ENCODE measurements around the gene SPTBN4. TPM values are rescaled to one million over a fixed set of nuclear protein-coding genes. Genes with fewer than 3 reads are reported as not detected.
A peak's percentile ranks its signal among the peaks of the same experiment; 100 is the strongest.

The SPTBN4 gene
- total and polyA plus RNA-seq, 2 donors (not counting 1 experiment from before 2014, with no cell fraction given), result 0.03 to 0.67 TPM

DNA sequence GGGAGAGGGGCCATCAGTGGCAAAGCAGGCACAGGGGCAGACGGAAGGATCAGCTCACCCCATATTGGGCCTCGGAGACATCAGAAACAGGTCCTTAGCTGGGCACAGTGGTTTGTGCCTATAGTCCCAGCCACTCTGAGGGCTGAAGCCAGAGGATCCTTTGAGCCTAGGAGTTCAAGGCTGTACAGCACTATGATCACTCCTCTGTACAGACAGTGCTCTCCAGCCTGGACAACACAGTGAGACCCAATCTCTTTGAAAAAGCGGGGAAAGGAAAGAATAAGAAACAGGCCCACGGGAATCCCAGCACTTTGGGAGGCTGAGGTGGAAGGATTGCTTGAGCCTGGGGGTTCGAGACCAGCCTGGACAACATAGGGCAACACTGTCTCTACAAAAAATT is 47.0 kb upstream of the SPTBN4 start:
- 98% methylated on average over 4 of the region's 5 CpGs for WGBS (ENCODE audit: insufficient coverage)
- TF ChIP-seq EZH2 (IDR thresholded peaks at IDR 0.05; ENCODE audit: borderline replicate concordance, insufficient read depth, low read depth, low read length, poor library complexity, severe bottlenecking), result no peak
- TF ChIP-seq, protein P1, sequence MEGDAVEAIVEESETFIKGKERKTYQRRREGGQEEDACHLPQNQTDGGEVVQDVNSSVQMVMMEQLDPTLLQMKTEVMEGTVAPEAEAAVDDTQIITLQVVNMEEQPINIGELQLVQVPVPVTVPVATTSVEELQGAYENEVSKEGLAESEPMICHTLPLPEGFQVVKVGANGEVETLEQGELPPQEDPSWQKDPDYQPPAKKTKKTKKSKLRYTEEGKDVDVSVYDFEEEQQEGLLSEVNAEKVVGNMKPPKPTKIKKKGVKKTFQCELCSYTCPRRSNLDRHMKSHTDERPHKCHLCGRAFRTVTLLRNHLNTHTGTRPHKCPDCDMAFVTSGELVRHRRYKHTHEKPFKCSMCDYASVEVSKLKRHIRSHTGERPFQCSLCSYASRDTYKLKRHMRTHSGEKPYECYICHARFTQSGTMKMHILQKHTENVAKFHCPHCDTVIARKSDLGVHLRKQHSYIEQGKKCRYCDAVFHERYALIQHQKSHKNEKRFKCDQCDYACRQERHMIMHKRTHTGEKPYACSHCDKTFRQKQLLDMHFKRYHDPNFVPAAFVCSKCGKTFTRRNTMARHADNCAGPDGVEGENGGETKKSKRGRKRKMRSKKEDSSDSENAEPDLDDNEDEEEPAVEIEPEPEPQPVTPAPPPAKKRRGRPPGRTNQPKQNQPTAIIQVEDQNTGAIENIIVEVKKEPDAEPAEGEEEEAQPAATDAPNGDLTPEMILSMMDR (IDR thresholded peaks at IDR 0.05), result no peak
- ChIA-PET POLR2A (interaction anchor here (0.6 to 0.7 kb wide), 2 partner anchors 8 to 388 kb away, joined by 3 to 4 read pairs; no protein-coding TSS in a partner anchor), CTCF (interaction anchor here (0.7 to 9.5 kb wide), 24 partner anchors 9 to 1539 kb away, joined by 3 to 87 read pairs (median 6); partner anchors contain the start of genes BLVRB, SERTAD3 and SPTBN4)
- Histone ChIP-seq H3K27ac (ENCODE audit: low read length in 2 of 2) (no peak overlapping the region), H3K4me3 (ENCODE audit: control extremely low read depth in 1 of 5, extremely low read depth in 1 of 5, insufficient read depth in 1 of 5, low read depth in 2 of 5, low read length in 4 of 5) (no peak overlapping the region), H3K4me2 (replicated peaks; ENCODE audit: low read depth, low read length, poor library complexity, severe bottlenecking) (no peak overlapping the region), H3K36me3 (replicated peaks in 1 of 2; ENCODE audit: control extremely low read depth in 1 of 2, control insufficient read depth in 1 of 2, extremely low read depth in 1 of 2, insufficient read depth in 2 of 2, low read length in 1 of 2) (peaks cover 0 to 9% of the 10 kb centered on the region in 2 experiments), H3K79me2 (ENCODE audit: control insufficient read depth, insufficient read depth, low read length) (peaks cover 21% of the 10 kb centered on the region), H3K27me3 (replicated peaks in 1 of 4; ENCODE audit: control extremely low read depth in 1 of 4, control insufficient read depth in 3 of 4, insufficient read depth in 4 of 4, low read length in 3 of 4) (no peaks in the 10 kb centered on the region), H3K4me1 (ENCODE audit: control insufficient read depth in 2 of 2, insufficient read depth in 2 of 2, low read length in 2 of 2) (peaks cover 13 to 25% of the 10 kb centered on the region in 2 donors), H3K9ac (ENCODE audit: low read length) (no peak overlapping the region), H3K9me3 (ENCODE audit: control extremely low read depth in 1 of 3, control insufficient read depth in 2 of 3, insufficient read depth in 1 of 3, low read length in 2 of 3) (no peaks in the 10 kb centered on the region), H2AFZ (ENCODE audit: insufficient read depth, low read depth, low read length, poor library complexity, severe bottlenecking) (no peak overlapping the region), H4K20me1 (ENCODE audit: control insufficient read depth, insufficient read depth, low read length, poor library complexity, severe bottlenecking) (no peaks in the 10 kb centered on the region)
- Mint-ChIP-seq H3K27ac (peak overlapping the region; percentile 66), H3K4me1 (peaks cover 22% of the 10 kb centered on the region), H3K9me3 (ENCODE audit: insufficient read depth) (no peaks in the 10 kb centered on the region), H3K4me3 (peak overlapping the region; percentile 78), H3K27me3 (no peaks in the 10 kb centered on the region)
- ATAC-seq (ENCODE audit: low read depth) (no peak), DNase-seq (no peak)
- intact Hi-C loops (cut with micrococcal nuclease), result loop anchor here (1.0 to 2.0 kb wide), 4 partner anchors 101 to 151 kb away; no protein-coding TSS in a partner anchor

DNA sequence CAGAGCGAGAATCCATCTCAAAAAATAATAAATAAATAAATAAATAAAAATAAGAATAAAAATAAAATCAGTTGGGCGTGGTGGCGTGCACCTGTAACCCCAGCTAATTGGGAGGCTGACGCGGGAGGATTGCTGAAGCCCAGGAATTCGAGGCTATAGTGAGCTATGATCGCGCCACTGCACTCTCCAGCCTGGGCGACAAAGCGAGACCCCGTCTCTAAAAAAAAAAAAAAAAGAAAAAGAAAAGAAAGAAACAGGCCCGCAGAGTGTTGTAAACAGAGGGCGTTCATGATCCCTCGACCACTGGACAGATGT is 46.4 kb upstream of the SPTBN4 start:
- POLR2A ChIA-PET, result interaction anchor here (0.6 to 2.3 kb wide), 12 partner anchors 8 to 1002 kb away, joined by 3 to 32 read pairs (median 4); partner anchors contain the start of genes BLVRB and SERTAD3
- Histone ChIP-seq H3K9me3 (ENCODE audit: control extremely low read depth in 1 of 3, control insufficient read depth in 2 of 3, insufficient read depth in 1 of 3, low read length in 2 of 3) (no peaks in the 10 kb centered on the region), H3K27ac (ENCODE audit: low read length in 2 of 2) (peak overlapping the region; percentile 81 to 88), H3K4me3 (ENCODE audit: control extremely low read depth in 1 of 5, extremely low read depth in 1 of 5, insufficient read depth in 1 of 5, low read depth in 2 of 5, low read length in 4 of 5) (peak overlapping the region in 4 of 5 experiments; percentile 82 to 95 (median 89)), H3K27me3 (replicated peaks in 1 of 4; ENCODE audit: control extremely low read depth in 1 of 4, control insufficient read depth in 3 of 4, insufficient read depth in 4 of 4, low read length in 3 of 4) (no peaks in the 10 kb centered on the region), H3K9ac (ENCODE audit: low read length) (peak overlapping the region; percentile 79), H2AFZ (ENCODE audit: insufficient read depth, low read depth, low read length, poor library complexity, severe bottlenecking) (peak overlapping the region; percentile 82), H4K20me1 (ENCODE audit: control insufficient read depth, insufficient read depth, low read length, poor library complexity, severe bottlenecking) (no peaks in the 10 kb centered on the region), H3K4me1 (ENCODE audit: control insufficient read depth in 2 of 2, insufficient read depth in 2 of 2, low read length in 2 of 2) (peaks cover 15 to 29% of the 10 kb centered on the region in 2 donors), H3K79me2 (ENCODE audit: control insufficient read depth, insufficient read depth, low read length) (peaks cover 26% of the 10 kb centered on the region), H3K4me2 (replicated peaks; ENCODE audit: low read depth, low read length, poor library complexity, severe bottlenecking) (peak overlapping the region; percentile 95), H3K36me3 (replicated peaks in 1 of 2; ENCODE audit: control extremely low read depth in 1 of 2, control insufficient read depth in 1 of 2, extremely low read depth in 1 of 2, insufficient read depth in 2 of 2, low read length in 1 of 2) (peaks cover 0 to 9% of the 10 kb centered on the region in 2 experiments)
- TF ChIP-seq, protein P1 (IDR thresholded peaks at IDR 0.05), result no peak
- TF ChIP-seq EZH2 (IDR thresholded peaks at IDR 0.05; ENCODE audit: borderline replicate concordance, insufficient read depth, low read depth, low read length, poor library complexity, severe bottlenecking), result no peak
- 57% methylated on average over 12 of the region's 14 CpGs for WGBS (ENCODE audit: insufficient coverage)
- no peak for DNase-seq
- no peak for ATAC-seq (ENCODE audit: low read depth)
- intact Hi-C loops (cut with micrococcal nuclease), result loop anchor here (1.0 to 2.0 kb wide), 4 partner anchors 100 to 150 kb away; no protein-coding TSS in a partner anchor
- no peaks in the 10 kb centered on the region for H3K9me3 Mint-ChIP-seq (ENCODE audit: insufficient read depth)
- no peaks in the 10 kb centered on the region for H3K27me3 Mint-ChIP-seq
- peaks cover 25% of the 10 kb centered on the region for H3K4me1 Mint-ChIP-seq
- H3K27ac Mint-ChIP-seq, result peak overlapping the region; percentile 85
- H3K4me3 Mint-ChIP-seq, result peak overlapping the region; percentile 86
- CTCF ChIA-PET, result interaction anchor here (0.6 to 9.5 kb wide), 38 partner anchors 8 to 1983 kb away, joined by 3 to 87 read pairs (median 4); partner anchors contain the start of genes BLVRB, PRX, PSMC4 and SERTAD3

All from B cell (primary cell).